Fibroblast of pulmonary artery (primary cell): ENCODE data around the gene MEAK7.

Source experiments
- DNase-seq: peaks from one replicate; pipeline ENCODE4 v3.0.0-alpha.2; 2010; ENCODE audit warnings: low read depth
- H3K4me3 ChIP-seq: replicated peaks from 2 replicates; pipeline ENCODE4 v1.5.1; 2011; ENCODE audit warnings: low read depth, mild to moderate bottlenecking, control low read depth, low read length, moderate library complexity
- CTCF ChIP-seq: IDR thresholded peaks from 2 replicates; pipeline ENCODE4 v1.5.1; 2011; ENCODE audit warnings: mild to moderate bottlenecking, control low read depth, low read length, inconsistent platforms; ENCODE audit errors: missing control alignments

The MEAK7 gene

GRCh38 chr16:84532855-84533486 lies 28.5 kb upstream of the MEAK7 start:
- no peak overlapping the region for H3K4me3 ChIP-seq

GRCh38 chr16:84532291-84532724 lies 27.8 kb upstream of the MEAK7 start:
- no peak overlapping the region for H3K4me3 ChIP-seq
- DNase-seq: peak; percentile 96
- TF ChIP-seq CTCF: no peak

More at GRCh38 chr16:84532855-84533486, 28.5 kb upstream of the MEAK7 start:
- TF ChIP-seq CTCF: no peak
- DNase-seq: peak; percentile 58

- DNase-seq: no peak
- TF ChIP-seq CTCF: no peak
- no peak overlapping the region for H3K4me3 ChIP-seq
Observed at GRCh38 chr16:84531671-84532111, 27.2 kb upstream of the MEAK7 start.

GRCh38 chr16:84530590-84530989 lies 26.1 kb upstream of the MEAK7 start:
- no peak for TF ChIP-seq CTCF
- DNase-seq: no peak

GRCh38 chr16:84529607-84530006 lies 25.1 kb upstream of the MEAK7 start:
- no peak for TF ChIP-seq CTCF
- H3K4me3 ChIP-seq: no peak overlapping the region
- no peak for DNase-seq

More at GRCh38 chr16:84530590-84530989, 26.1 kb upstream of the MEAK7 start:
- H3K4me3 ChIP-seq: no peak overlapping the region

- no peak for TF ChIP-seq CTCF
- H3K4me3 ChIP-seq: no peak overlapping the region
- DNase-seq: no peak
Observed at GRCh38 chr16:84528322-84528721, 23.9 kb upstream of the MEAK7 start.
